ENCODE results near the gene CNOT2.

GRCh38 chr12:70403826-70404225 lies 160.6 kb downstream of the CNOT2 start:
- TF ChIP-seq CTCF (IDR thresholded peaks at IDR 0.05) (no peak), POLR2AphosphoS5 (IDR thresholded peaks at IDR 0.05) (no peak), POLR2A (IDR thresholded peaks at IDR 0.05) (no peak), EP300 (IDR thresholded peaks at IDR 0.05; ENCODE audit: low read depth) (no peak)
